ENCODE data around the gene DUSP9.

GRCh38 chrX:153631346-153631745, 15.7 kb upstream of the DUSP9 start:
- TF ChIP-seq CTCF (IDR thresholded peaks at IDR 0.05) (no peak), POLR2A (IDR thresholded peaks at IDR 0.05) (no peak)
